Measurements from ENCODE around the gene DCUN1D3.
A peak's percentile ranks its signal among the peaks of the same experiment; 100 is the strongest.
"Not testable (repeated sequence)": the region's sequence is repeated elsewhere in the genome, so short reads cannot be mapped to it uniquely, and the experiment has no call there.

The DCUN1D3 gene, protein sequence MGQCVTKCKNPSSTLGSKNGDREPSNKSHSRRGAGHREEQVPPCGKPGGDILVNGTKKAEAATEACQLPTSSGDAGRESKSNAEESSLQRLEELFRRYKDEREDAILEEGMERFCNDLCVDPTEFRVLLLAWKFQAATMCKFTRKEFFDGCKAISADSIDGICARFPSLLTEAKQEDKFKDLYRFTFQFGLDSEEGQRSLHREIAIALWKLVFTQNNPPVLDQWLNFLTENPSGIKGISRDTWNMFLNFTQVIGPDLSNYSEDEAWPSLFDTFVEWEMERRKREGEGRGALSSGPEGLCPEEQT

GRCh38 chr16:20900299-20901067 is at the start of gene DCUN1D3, which contains the start of gene LYRM1:
Gene DCUN1D3, minus strand, starts transcription at chr16:20900358. Its CDS starts 37,820 bp downstream, at chr16:20862538.
Gene LYRM1, plus strand, starts transcription at chr16:20900771. Its CDS starts 14,785 bp downstream, at chr16:20915556.
- peak; percentile 93 for DNase-seq

DNA sequence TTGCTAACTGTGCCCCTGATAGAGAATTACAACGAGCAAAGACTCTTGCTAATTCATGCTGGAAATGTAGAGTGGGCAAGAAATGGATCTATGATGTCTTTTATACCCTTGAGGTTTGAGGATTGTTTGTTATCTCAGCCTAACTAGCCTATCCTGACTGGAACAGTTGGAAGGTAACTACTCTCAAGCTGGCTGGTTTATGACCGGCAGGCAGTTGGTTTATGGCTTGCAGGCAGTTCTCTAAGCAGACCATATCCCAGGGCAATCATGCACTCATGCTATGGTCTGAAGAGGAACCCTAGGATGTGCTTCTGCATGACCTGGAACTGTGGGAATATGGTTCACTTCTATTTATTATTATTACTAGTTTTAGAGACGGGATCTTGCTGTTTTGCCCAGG is 49.5 kb upstream of the DCUN1D3 start:
- DNase-seq: no peak

DNA sequence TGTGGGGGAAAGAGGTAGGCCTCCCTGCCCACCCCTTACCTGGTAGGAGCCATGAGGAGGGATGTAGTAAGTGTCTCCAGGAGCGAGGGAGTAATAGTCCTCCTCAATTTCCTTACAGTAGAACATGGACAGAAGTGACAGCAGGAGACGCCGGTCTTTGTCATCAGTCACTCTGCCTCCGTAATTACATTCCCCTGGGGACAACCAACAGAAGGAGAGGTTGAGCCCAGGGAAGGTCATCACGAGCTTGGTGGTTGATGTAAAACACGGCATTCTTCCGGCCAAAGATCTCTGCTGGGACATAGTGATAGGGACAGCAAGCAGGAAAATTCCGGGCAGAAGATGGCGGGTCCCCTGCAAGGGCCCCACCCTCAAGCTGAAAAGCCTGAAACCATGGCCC is 48.3 kb upstream of the DCUN1D3 start:
- no peak for DNase-seq

DNA sequence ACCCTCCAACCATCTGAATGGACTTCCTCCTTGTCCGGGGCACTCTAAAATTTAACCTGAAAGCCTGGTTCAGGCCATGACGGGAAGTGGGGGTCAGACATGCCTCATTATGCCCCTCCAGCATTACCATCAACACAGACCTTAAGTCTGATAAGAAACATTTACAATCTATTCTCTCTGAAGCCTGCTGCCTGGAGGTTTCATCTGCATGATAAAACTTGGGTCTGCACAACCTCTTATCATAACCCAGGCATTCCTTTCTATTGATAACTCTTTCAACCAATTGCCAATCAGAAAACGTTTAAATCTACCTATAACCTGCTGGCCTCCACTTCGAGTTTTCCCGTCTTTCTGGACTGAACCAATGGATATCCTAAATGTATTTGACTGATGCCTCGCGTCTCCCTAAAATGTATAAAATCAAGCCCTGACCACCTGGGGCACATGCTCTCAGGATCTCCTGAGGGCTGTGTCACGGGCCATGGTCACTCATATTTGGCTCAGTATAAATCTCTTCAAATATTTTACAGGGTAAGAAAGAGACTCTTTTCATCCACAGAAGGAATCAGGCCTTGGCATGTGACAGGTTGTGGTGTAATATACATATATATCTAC is 46.0 kb upstream of the DCUN1D3 start:
- no peak for DNase-seq

DNA sequence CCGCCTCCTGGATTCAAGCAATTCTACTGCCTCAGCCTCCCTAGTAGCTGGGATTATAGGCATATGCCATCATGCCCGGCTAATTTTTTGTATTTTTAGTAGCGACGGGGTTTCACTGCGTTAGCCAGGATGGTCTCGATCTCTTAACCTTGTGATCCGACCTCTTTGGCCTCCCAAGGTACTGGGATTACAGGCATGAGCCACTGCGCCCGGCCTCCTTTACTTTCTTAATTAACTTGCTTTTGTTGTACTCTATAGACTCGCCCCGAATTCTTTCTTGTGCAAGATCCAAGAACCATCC is 45.4 kb upstream of the DCUN1D3 start:
- not testable (repeated sequence) for DNase-seq

GRCh38 chr16:20944861-20945574 is 44.9 kb upstream of the DCUN1D3 start:
- DNase-seq: no peak

DNA sequence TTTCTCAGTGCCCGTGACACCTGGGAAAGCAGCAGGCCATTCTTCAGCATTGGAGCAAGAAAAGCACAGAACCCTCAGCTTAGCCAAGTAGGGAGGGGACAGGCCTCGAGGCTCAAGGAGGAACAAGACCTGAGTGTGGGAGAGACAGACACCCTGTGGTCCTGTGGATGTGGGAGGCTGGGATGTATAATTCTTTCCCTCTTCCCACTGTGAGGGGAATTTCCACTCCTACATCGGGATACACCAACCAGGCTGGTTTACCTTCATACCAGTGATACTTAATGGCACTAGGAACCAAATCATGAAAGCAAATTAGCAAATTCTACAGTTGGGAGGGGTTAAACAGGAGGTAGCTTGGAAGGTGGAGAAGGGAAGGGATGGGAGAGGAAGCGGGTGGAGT is 42.1 kb upstream of the DCUN1D3 start:
- DNase-seq: no peak

GRCh38 chr16:20941636-20941926 is 41.4 kb upstream of the DCUN1D3 start:
- no peak for DNase-seq

DNA sequence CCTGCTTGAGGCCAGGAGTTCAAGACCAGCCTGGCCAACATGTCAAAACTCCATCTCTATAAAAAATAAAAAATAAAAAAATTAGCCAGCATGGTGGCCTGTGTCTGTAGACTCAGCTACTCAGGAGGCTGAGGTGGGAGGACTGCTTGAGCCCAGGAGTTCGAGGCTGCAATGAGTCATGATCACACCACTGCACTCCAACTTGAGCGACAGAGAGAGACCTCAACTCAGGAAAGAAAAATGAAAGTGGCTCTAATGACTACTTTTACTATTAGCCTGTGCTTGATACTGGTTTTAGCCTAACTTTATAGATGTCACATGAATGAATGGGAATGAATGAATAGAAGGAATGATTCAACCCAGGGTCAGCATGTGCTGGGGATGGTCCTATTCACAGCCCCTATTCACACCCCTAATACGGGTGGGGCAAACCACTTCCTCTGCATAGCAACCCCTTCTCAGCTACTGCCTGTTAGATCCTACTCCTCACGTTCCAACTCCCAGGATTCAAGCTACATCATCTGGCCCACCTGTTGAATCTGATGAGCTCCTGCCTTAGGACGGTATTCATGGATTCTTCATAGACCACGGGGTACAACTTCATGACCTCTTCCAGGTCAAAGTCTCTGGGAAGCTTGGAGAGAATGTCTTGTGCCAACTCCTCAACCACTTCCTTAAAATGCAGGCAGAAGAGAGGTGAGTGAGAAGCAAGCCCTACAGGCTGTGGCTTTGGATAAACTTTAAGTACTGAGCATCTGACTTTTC is 40.9 kb upstream of the DCUN1D3 start:
- DNase-seq: no peak

GRCh38 chr16:20939611-20940010 is 39.5 kb upstream of the DCUN1D3 start:
- DNase-seq: no peak

DNA sequence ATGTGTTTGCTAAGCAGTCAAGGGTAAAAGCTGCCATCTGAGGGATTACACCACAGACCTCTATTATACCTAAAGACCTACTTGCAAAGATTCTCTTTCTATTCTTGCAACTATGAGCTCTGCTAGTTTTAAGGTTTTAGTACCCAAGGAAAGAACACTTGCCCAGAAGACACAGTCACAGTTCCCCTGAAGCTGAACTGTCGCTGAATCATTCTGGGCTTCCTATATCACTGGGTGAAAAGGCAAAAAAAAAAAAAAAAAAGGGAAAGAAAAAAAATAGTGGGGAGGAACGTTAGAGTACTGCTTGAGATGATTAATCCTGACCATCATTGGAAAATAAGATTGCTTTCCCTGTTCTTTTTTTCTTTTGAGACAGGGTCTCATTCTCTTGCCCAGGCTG is 38.3 kb upstream of the DCUN1D3 start:
- DNase-seq: no peak

GRCh38 chr16:20937736-20938135 is 37.6 kb upstream of the DCUN1D3 start:
- DNase-seq: no peak

DNA sequence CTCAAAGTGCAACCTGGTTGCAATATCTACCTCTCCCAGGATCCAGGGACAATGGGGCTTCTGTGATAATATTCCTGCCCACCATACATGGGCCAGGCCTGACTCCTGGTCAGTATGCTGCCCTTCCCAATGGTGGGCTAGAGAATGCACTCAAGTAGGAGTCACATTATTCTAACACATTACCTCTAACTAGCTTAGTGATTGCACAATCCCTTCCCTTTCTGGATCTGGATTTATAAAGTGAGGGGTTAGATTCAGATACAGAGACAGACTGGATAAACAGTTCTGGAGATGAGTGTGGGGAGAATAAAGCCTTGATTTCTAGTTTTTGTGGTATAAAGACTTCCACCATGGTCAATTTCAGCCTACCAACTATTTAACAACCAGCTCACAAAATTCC is 33.4 kb upstream of the DCUN1D3 start:
- DNase-seq: no peak

GRCh38 chr16:20931066-20931600 is 31.0 kb upstream of the DCUN1D3 start:
- no peak for DNase-seq

- DNase-seq: no peak
Observed at GRCh38 chr16:20930365-20930690, 30.2 kb upstream of the DCUN1D3 start.

- DNase-seq: not testable (repeated sequence)
Observed at GRCh38 chr16:20929676-20930364, 29.7 kb upstream of the DCUN1D3 start.

DNA sequence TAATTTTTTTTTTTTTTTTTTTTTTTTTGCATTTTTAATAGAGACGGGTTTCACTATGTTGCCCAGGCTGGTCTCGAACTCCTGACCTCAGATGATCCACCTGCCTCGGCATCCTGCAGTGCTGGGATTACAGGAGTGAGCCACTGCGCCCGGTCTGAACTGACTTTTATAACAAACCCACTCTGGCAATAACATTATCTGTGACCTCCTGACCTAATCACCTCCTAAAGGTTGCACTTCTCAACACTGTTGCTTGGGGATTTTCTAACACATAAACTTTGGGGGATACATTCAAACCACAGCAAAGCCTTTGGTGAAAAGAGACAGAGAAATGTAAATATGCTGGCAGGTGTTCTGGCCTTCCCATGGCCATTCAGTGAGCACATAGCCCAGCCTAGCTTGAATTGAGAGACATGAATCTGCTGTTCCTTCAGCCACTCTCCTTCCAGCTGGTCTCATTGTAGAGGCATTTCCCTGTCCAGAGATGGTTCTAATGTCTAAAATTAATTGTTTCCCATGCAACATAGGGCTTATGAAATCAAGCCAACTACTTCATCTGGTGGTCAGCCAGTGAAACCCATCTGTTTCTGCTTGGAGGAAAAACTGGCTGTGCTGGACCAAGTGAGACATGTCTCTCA is 28.7 kb upstream of the DCUN1D3 start:
- no peak for DNase-seq

GRCh38 chr16:20925751-20926150 is 25.6 kb upstream of the DCUN1D3 start:
- no peak for DNase-seq

- no peak for DNase-seq
Observed at GRCh38 chr16:20923876-20924275, 23.7 kb upstream of the DCUN1D3 start.

- DNase-seq: no peak
Observed at GRCh38 chr16:20920799-20921198, 20.6 kb upstream of the DCUN1D3 start.

DNA sequence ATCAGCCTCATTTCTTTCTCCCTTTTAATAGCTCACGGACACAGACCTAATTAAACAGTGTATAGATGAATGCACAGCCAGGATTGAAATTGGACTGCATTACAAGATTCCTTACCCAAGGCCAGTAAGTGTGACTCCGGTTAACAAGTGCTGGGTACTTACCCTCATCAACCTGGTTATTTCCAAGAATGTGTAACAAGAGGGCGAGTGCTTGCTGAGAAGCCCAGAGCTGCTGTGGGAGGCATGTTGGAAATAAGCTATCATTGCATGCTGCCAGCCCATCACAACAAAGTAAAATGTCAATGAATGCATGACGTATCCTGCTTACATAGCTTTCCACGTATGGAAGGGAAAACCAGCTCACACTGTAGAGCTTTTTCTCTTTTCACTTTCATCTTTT is 19.9 kb upstream of the DCUN1D3 start:
- no peak for DNase-seq
